Stimulated activated CD8-positive, alpha-beta memory T cell treated with anti-CD3 and anti-CD28 coated beads, Interleukin-7, amount 100 ng/mL, for 48 hours (primary cell): Measurements from ENCODE around the gene HMMR.

ENCODE experiments used
- DNase-seq, 2 donors: peaks; one replicate each; pipeline ENCODE4 v3.0.0-alpha.2; 2020; ENCODE audit warnings: low read depth in 1 of 2; ENCODE audit errors: extremely low read depth in 1 of 2

HMMR gene

DNA sequence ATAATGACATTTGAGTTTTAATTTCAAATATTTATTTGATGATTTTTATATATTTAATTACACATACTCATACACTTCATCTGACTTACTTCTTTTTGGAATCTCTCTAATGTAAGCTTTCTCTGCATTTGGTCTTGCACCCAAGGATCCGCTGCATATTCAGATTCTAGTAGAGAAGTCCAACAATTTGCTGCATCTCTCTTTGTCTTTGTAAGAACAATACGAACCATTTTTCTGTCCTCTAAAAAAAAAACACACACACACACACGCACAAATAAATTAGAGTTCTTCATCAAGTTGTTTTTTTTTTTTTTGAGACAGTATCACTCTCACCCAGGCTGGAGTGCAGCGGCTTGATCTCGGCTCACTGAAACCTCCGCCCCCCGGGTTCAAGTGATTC lies 3.6 kb upstream of the HMMR start:
- DNase-seq, result no peak

DNA sequence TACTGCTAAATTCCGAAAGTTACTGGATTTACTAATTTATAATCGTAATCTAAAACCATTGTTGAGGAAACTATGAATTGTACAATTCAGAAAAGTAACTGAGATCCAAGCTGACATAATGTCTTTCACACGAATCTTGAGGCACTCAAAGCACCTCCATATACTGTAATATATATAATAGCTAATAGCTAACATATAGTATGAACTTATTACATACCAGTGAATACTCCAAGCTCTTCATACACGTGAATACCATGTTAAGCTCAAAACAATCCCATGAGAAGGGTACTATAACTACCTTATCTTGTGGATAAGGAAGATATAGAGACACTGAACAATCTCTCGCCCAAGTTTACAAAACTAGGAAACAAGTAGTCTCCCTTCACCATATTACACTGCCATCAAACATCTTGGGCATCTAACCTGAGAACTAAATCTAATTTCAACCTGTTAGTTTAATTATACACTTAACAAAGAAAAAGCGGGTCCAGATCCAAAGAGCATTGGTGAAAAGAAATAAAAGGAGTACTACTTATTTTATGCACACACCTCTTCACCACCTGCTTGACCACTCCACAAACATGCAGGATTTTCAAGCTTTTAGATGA lies 1.6 kb upstream of the HMMR start:
- DNase-seq, result no peak

DNA sequence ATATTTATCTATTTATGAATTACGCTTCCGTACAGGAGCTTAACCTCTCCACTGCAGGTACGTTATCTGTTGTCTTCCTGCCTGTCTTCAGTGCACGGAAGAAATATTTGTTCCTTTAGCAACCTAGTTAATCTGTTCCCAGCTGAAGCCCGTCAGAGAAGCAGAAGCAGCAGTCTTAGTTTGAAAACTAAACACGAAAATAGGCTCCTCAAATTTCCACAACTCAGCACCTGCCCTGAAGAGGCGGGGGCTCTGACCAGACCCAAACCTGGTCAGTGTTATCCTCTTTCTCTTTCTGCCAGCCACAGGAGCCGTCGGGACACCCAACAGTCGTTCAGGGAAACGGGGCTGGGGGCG lies 992 bp upstream of the HMMR start:
- no peak for DNase-seq

DNA sequence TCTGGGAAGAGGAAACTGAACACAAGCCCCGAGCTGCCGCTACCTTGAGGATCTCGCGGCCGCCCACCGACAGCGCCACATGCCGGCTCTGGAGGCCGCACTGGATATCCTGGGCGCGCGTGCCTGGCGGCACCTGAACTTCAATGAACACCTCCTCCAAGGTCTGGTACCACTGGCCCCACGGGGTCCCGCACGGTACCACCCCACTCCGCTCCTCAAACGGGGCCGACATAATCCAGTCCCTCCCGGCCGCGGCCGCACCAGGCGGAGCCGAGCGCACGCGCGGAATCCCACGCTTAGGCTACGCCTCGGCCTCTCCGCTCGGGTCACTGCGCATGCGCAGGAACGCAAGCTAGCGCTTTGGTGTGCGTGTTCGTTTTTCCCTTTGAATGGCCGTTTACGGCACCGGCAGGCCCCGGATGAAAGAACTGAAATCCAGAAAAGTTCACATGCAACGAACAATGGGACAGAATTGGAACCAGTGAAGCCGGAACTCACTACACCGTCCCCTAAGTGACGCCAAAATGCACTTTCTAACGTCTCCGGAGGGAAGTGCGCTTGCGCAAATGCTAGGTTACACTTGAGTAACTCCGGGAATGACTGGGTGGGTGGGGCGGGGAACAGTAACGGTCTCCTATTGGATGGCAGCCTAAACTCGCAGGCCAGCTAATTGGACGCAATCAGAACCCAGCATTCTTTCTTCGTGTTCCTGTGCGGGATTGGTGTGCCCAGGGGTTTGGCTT lies 442 bp upstream of the HMMR start, which contains the start of gene NUDCD2:
Gene NUDCD2, minus strand, starts transcription at position 284 of the 743 bp plus-strand sequence. Its CDS starts 52 bp downstream, at position 232.
- peak; percentile 80 to 91 for DNase-seq

DNA sequence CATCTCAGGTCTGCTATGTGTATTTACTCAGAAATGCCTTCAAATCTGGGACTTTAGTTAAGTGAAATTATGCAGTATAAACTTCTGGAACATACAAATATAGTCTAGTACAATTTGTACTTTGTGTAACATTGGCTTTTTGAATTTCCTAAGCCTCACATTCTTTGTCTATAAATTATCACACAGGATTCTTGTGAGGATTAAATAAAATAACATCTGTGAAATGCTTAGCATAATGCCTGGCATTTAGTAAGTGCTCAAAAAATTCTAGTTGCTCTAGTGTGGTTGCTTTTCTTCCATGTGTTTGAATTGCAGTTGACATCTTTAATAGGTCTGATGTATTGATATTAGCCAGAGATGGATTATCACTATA lies 2.6 kb downstream of the HMMR start:
- DNase-seq, result no peak

DNA sequence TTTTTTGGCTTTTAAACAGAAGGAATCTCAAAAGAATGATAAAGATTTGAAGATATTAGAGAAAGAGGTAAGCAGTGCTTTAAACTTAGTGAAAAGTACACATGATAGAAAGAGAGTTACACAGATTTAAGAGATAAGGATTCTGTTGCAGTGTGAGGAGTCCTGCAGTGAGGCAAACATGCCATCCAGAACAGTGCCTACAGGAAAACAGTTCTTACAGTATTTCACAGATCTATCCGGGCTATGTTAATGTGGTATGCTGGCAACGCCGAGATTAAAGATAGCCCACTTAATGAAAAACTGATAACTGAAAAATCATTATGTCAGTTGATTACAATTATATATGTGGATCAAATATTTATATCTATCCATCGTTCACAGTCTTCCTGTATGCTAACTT lies 7.2 kb downstream of the HMMR start:
- no peak for DNase-seq

DNA sequence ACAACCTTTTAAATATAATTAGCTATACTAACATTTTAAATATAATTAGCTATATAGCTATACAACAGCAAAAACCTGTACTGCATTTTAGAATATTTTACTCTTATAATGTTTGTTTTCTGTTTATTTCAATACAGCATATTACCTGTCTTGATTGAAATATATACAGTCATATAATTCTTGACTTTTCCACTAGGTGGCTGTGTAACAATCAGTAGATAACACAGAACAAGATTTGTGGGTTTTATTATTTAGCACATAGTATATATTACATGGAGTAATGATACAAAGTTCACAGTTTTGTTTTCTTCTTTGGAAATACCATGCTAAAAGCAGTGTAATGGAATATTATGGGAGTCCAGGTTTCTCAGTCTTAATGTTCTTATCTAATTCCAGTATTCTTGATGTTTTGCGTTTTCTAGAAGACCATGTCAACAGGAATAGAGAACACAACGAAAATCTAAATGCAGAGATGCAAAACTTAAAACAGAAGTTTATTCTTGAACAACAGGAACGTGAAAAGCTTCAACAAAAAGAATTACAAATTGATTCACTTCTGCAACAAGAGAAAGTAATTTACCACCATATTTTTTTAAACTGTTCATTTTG lies 13.3 kb downstream of the HMMR start:
- no peak for DNase-seq

DNA sequence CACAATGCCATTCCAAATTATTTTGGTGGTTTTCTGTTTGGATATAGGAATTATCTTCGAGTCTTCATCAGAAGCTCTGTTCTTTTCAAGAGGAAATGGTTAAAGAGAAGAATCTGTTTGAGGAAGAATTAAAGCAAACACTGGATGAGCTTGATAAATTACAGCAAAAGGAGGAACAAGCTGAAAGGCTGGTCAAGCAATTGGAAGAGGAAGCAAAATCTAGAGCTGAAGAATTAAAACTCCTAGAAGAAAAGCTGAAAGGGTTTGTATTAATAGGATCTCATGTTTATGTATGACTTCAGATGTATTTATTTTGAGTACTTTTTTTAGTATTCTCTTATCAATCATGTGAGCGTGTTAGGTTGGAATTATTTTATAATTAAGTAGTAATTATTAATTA lies 15.0 kb downstream of the HMMR start:
- DNase-seq, result no peak

DNA sequence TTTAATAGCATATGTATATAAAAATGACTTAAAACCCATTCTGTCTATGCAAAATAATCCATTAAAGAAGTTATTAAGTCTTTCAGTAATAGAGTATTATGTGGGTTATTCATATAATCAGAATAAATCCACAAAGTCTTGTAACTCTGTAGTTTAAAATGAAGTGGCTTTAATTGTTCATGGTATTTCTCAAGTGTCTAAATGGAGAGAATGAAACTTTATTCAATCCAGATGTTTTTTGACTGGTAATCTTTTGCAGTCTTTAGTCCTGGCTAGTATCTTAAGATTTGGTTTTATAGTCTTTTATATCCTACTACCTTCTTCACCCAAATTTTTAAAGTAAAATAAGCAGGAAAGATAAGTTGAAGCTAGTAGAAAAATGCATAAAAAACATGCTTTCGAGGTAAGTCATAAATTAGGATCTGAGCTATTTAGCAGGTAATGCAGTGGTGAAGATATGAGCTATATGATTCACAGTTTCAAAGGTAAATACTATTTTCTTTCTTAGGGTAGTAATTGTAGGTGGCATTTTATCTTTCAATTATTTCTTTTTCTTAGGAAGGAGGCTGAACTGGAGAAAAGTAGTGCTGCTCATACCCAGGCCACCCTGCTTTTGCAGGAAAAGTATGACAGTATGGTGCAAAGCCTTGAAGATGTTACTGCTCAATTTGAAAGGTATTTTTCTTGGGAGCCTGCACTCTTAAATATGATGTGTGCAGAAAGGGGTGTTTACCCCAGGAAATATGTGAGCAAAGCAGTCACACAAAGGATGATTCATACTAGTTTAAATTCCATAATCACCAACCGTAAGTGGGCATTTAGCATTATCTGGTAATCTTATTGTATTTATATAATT lies 17.9 kb downstream of the HMMR start:
- no peak for DNase-seq

DNA sequence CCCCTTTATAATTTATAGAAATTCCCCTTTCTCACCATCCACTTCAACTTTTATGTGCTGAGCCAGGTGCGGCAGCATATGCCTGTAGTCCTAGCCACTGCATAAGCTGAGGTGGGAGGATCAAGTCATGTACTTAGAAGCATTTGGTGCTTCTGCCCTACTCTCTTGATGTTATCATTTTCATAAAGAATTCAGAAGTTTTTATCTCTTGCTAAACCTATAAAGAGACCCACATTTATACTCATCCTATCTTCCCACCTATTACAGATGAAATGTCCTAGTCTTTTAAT lies 18.5 kb downstream of the HMMR start:
- DNase-seq, result no peak

DNA sequence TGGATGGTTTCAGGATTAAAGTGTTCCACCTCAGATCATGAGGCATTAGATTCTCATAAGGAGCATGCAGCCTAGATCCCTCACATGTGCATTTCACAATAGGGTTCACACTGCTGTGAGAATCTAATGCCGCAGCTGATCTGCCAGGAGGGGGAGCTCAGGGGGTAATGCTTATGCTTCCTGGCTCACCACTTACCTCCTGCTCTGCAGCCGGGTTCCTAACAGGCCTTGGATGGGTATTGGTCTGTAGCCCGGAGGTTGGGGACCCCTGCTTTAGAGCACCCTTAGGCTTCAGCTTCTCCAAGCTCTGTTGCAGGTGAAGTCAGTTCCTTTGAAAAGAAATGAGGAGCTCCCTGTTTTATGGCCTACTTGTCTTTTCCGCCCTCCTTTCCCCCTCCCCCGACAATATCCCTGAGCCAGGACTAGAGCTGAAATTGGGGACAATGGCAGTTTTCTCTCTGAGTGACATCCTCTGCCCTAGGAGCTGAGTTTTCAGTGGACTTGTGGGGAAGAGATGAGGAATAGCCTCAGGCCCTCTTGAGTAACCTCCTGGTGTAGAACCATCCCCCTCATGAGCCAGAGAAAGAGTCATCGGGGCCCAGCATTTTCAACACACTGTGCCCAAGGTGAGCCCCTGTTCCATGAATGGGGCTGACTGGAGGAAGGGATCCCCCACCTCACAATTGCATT lies 28.8 kb downstream of the HMMR start:
- no peak for DNase-seq

DNA sequence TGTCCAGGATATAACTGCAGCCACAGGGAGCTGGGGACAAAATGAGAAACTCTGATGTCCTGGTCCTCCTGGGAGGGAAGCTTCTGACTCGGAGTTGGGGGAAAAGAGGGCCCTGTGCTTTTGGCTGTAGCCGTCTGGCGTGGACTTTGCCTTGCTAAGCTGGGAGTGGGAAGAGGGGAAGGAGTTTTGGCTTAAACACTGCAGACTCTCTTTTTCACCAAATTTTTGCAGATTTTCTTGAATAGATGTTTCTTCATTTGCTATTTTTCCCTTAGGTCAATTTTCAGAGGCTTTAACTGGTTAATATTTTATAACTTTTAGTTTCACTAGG lies 29.3 kb downstream of the HMMR start:
- DNase-seq, result no peak

DNA sequence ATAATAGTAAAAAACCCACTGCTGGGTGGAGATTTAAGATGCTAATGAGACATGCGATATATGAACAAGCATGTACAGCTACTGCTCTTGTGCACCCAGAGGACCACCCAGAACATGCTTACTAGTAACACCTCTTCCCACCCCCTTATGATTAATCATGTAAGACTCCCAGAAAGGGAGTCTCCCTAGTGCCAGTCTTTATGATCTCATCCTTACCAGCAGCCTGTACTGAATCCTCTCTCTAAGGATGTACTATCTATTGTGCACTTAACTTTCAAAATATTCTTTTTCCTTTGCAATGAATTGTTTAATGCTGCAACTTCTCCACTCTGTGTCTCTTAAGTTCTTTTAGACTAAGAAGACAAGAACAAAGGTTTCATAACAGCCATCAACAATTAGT lies 35.9 kb downstream of the HMMR start:
- no peak for DNase-seq

DNA sequence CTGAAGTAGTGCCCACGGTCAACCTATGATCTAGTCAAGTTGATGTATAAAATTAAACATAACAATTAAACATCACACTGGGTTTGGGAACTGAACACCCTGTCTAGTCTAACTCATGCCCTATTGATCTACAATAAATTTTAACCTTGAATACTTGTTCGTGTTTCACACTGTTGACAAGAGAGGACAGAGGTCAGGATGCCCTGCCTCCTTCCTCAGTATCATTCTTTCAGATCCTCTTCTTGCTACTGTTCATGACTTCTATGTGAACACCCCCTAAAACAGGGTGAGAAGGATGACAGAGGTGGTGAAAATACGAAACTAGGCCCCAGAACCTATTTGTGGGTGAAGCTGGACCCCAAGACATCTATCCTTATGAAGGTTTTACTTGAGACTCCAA lies 36.9 kb downstream of the HMMR start:
- no peak for DNase-seq

DNA sequence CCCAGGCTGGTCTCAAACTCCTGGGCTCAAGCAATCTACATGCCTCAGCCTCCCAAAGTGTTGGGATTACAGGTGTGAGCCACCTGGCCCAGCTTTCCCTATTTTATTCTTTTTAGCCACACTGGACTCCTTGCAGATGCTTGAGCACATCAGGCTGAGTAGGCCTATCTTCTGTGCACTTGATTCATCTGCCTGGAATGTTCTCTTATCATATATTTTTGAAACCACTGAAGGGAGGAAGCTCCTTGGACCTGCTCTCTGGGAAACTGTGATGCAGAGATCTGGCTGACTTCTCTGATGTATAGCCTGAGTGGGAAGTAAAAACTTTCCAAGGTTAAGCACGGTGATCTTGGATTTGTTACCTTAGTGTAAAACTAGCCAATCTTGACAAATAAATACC lies 38.5 kb downstream of the HMMR start:
- no peak for DNase-seq

DNA sequence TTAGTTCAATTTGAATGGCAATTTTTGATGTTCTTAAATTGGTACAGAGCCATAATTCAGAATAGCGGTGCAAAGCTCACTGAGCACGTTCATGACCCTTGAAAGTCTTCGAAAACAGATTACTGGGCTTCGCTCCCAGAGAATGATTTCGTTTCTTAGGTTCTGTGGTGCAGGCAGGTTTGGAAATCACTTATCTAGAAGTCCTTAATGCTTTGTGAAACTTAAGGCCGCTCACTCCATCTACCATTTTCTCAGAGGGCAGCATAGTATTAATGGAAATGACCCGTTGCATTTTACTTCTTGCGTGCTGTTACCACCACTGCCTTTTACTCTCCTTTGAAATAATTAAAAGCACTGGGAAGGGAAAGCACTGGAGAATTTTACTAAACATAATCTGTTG lies 42.1 kb downstream of the HMMR start:
- no peak for DNase-seq

DNA sequence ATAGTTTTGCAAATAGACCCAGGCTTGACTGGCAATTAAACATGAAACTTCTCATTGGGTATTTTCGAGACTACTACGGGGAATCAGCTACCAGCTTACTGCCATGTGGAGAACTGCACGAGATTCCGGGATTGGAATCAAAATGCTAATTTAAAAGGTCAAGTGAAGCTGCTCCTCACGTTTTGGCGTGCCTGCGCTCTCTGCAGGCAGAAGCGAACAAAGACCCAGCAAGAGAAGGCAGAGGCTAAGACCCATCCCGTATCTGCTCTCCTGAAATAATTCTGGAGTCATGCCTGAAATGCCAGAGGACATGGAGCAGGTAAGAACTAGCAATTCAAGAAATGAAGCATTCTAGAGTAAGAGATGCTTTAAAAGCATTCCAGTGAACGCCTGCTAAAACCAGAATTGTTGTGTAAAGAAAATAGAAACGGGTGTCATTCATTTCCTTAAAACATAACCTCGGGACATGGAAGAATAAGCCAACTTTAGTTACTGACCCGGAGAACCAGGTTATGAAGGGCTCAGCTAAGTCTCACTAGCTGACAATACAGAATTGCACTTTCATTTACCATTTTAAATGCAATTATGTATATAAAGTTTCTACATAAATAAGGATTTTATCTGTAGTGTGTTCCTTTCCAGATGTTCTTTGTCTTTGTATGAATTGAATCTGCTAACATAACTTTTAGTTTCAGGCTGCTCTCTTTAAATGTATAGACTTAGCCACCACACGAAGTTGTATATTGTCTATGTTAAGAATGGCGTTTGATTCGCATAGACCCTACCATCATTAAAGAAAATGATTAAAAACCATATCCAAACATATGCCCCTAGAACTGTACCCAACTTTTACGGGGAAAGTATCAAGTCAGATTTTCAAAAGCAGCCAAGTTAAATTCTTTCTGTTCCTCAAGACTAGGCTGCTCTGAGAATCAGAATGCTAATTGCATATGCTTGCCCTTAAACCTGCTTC lies 43.0 kb downstream of the HMMR start:
- DNase-seq, result no peak

DNA sequence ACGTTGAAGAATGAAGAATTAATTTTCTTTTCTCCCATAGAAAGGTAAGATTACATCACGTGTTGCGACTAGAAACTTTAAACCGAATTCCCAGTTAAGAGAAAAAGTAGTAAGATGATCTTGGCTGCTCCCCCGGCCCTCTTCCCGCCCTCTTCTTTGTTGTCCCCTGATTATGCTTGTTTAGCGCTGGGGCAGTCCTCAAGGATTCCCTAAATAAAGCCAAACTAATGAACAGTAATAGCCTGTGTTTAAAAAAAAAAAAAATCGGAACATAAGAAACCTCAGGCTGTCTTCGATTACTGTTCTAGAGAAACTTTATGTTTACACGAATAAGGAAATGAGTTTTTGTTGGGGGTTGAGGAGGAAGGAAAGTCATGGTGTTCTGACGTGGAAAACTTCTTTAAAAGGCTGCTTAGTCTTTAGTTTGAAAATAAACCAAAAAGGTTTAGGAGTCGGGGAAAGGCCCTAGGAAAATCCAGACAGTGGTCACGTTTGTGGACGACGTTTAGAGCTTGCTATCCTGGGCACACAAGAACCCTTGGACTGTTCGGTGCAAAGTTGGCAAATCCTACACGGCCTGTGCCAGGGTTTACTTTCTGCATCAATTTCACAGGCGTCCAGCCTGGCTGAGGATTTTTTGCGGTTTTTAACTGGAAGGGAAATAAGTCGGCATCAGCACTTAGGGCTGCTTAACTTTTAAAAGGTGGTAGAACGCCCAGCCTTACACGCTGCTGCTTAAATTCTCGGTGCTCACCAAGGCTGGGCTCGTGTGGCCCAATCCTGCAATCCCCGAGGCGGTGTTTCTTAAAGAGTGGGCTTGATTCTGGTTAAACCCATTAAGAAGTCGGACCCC lies 43.9 kb downstream of the HMMR start:
- DNase-seq, result peak in 1 of 2 donors; percentile 28

DNA sequence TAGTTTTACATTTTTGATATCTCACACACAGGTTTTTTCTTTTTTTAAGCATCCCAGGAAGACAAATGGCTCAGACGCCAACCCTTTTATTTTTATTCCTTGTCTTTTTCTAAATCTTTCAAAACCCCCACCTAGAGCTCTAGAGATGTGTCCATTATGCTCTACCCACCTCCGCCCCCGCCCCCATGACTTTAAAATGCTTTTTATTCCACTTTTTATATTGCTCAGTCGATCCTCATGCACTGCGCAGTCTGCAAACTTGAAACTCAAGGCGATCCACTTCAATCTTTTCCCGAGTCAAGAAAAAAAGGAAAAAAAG lies 44.6 kb downstream of the HMMR start:
- no peak for DNase-seq
